MCF 10A (cell line): ENCODE measurements around the gene PRIMPOL. TPM values are rescaled to one million over a fixed set of nuclear protein-coding genes. Genes with fewer than 3 reads are reported as not detected.
"Not testable (repeated sequence)": the region's sequence is repeated elsewhere in the genome, so short reads cannot be mapped to it uniquely, and the experiment has no call there.

Experiments
- BruUV-seq: library from RNA; stranded (reverse); fragments of 400-500 nt; replicated peaks from 2 replicates; lab custom pipeline; 2021; lab: Mats Ljungman, UMichigan
- CTCF ChIA-PET: fragments of 300-600 bp; sonication (Branson Sonifier 250); formaldehyde crosslinking; extraction: SDS; loops from one replicate; lab custom pipeline; 2021; ENCODE audit warnings: antibody characterized with exemption, inconsistent platforms; lab: Yijun Ruan, JAX
- POLR2A ChIA-PET: fragments of 300-600, 350-650 bp; sonication (Branson Sonifier 250); formaldehyde crosslinking; extraction: SDS; loops from one replicate; lab custom pipeline; 2020; ENCODE audit warnings: antibody characterized with exemption, inconsistent platforms; lab: Yijun Ruan, JAX
- DNase-seq: peaks from one replicate; pipeline ENCODE4 v3.0.0-alpha.2; 2018; ENCODE audit not compliant: unreplicated experiment
- H3K27ac Mint-ChIP-seq: one replicate; pipeline ENCODE4 v1.8.0; 2022; ENCODE audit warnings: mild to moderate bottlenecking, low read depth, mixed read lengths; ENCODE audit not compliant: unreplicated experiment
- H3K27me3 Mint-ChIP-seq: one replicate; pipeline ENCODE4 v1.8.0; 2022; ENCODE audit warnings: mixed read lengths; ENCODE audit not compliant: insufficient read depth, unreplicated experiment
- H3K36me3 Mint-ChIP-seq: one replicate; pipeline ENCODE4 v1.8.0; 2022; ENCODE audit warnings: mild to moderate bottlenecking, moderate library complexity, mixed read lengths; ENCODE audit not compliant: insufficient read depth, unreplicated experiment
- H3K4me1 Mint-ChIP-seq: one replicate; pipeline ENCODE4 v1.8.0; 2022; ENCODE audit warnings: mixed read lengths; ENCODE audit not compliant: insufficient read depth, unreplicated experiment
- H3K4me3 Mint-ChIP-seq: one replicate; pipeline ENCODE4 v1.8.0; 2022; ENCODE audit warnings: mild to moderate bottlenecking, moderate library complexity, mixed read lengths; ENCODE audit not compliant: unreplicated experiment
- H3K9me3 Mint-ChIP-seq: one replicate; pipeline ENCODE4 v1.8.0; 2022; ENCODE audit warnings: mixed read lengths; ENCODE audit not compliant: unreplicated experiment
- intact Hi-C: fragments of 100-400 bp; cut with micrococcal nuclease; formaldehyde crosslinking; loops from 2 replicates; pipeline ENCODE4 v1.14.1; 2022
- total RNA-seq: library from RNA; stranded (reverse); gene quantifications from 2 replicates; pipeline ENCODE4 v1.2.3, GENCODE V29; 2022
- TF ChIP-seq, protein P1 (sequence below): fragments of 200-600 bp; IDR thresholded peaks from one replicate; pipeline ENCODE4 v1.8.0; 2022; ENCODE audit warnings: antibody characterized with exemption, mild to moderate bottlenecking; ENCODE audit not compliant: unreplicated experiment

PRIMPOL gene
- total RNA-seq, 1 experiment from 2014 or later = 19.2 TPM

DNA sequence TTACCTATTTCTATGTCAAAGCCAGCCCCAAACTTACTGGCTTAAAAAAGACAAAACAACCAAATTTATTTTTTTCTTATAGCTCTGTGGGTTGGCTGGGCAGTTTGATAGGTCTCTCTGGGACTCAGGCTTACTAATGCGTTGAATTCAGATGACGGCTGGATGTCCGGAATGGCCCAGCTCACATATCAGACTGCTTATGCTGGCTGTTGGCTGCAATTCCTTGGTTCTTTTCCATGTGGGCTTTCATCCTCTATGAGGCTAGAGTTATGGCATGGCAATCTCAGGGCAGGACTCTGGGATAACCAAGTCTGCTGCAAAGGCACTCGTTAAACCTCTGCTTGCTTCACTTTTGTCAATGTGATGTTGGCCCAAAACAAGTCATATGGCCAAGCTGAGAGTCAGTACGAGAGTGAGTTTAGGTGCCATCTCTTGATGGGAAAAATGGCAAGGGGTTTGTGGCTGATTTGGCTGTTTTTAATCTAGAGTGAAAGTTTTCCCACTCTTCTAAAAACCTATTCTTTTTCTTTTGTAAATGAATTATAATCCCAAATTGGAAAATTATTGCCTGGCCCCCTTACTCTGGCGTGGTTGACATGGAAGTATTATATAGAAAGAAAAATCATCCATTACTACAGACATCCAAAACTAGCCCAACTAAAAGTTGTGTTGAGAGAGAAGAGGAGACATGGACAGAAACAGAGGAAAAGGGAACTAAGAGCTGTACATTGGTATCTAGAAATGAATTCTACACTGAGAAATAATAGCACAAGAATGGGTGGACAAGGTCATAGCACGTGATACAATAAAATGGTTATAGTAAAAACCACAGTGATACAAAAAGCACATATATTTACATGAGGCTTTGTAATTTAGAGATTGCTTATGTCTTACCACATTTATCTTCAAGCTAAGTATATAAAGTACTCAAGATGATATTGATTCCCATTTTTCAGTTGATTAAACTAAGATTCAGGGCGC is 6.6 kb downstream of the PRIMPOL start:
- BruUV-seq = no TSS peak
- no peak overlapping the region for H3K27ac Mint-ChIP-seq
- no peak for DNase-seq
- ChIA-PET CTCF (interaction anchor here (0.6 kb wide), 1 partner anchor 200 kb away, joined by 4 read pairs; no protein-coding TSS in a partner anchor), POLR2A (interaction anchor here (1.4 kb wide), 1 partner anchor 15 kb away, joined by 4 read pairs; no protein-coding TSS in a partner anchor)
- no peaks in the 10 kb centered on the region for H3K27me3 Mint-ChIP-seq
- H3K36me3 Mint-ChIP-seq = peaks cover 45% of the 10 kb centered on the region
- H3K4me3 Mint-ChIP-seq = no peak overlapping the region
- intact Hi-C loops = no loop called here
- TF ChIP-seq, protein P1, sequence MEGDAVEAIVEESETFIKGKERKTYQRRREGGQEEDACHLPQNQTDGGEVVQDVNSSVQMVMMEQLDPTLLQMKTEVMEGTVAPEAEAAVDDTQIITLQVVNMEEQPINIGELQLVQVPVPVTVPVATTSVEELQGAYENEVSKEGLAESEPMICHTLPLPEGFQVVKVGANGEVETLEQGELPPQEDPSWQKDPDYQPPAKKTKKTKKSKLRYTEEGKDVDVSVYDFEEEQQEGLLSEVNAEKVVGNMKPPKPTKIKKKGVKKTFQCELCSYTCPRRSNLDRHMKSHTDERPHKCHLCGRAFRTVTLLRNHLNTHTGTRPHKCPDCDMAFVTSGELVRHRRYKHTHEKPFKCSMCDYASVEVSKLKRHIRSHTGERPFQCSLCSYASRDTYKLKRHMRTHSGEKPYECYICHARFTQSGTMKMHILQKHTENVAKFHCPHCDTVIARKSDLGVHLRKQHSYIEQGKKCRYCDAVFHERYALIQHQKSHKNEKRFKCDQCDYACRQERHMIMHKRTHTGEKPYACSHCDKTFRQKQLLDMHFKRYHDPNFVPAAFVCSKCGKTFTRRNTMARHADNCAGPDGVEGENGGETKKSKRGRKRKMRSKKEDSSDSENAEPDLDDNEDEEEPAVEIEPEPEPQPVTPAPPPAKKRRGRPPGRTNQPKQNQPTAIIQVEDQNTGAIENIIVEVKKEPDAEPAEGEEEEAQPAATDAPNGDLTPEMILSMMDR = no peak
- peaks cover 5% of the 10 kb centered on the region for H3K4me1 Mint-ChIP-seq
- no peaks in the 10 kb centered on the region for H3K9me3 Mint-ChIP-seq

GRCh38 chr4:184657144-184657543 is 7.6 kb downstream of the PRIMPOL start:
- no TSS peak for BruUV-seq
- Mint-ChIP-seq H3K27me3 (no peaks in the 10 kb centered on the region), H3K4me3 (no peak overlapping the region), H3K4me1 (peaks cover under 1% of the 10 kb centered on the region), H3K9me3 (no peaks in the 10 kb centered on the region), H3K36me3 (peaks cover 43% of the 10 kb centered on the region), H3K27ac (no peak overlapping the region)
- TF ChIP-seq, protein P1 = no peak
- no peak for DNase-seq
- CTCF ChIA-PET = interaction anchor here (0.7 to 0.9 kb wide), 2 partner anchors 154 to 1086 kb away, joined by 3 to 4 read pairs; no protein-coding TSS in a partner anchor
- intact Hi-C loops = no loop called here
- POLR2A ChIA-PET = interaction anchor here (0.7 to 1.4 kb wide), 3 partner anchors 14 to 59 kb away, joined by 3 to 4 read pairs (median 4); no protein-coding TSS in a partner anchor

DNA sequence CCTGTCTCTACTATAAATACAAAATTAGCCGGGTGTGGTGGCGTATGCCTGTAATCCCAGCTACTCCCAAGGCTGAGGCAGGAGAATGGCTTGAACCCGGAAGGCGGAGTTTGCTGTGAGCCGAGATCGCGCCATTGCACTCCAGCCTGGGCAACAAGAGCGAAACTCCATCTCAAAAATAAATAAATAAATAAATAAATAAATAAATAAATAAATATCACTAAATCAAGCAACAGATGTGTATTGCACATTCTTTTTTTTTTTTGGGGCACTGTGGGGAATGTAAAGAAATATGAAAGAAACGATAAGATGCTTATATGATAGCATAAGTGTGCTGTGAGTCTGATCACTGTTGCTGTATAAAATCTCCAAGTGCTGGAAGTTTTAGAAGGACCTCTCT is 8.3 kb downstream of the PRIMPOL start:
- H3K4me1 Mint-ChIP-seq, DNase-seq, H3K9me3 Mint-ChIP-seq, intact Hi-C loops, BruUV-seq, H3K27me3 Mint-ChIP-seq, H3K27ac Mint-ChIP-seq, H3K4me3 Mint-ChIP-seq: not testable (repeated sequence)
- H3K36me3 Mint-ChIP-seq = peaks cover 42% of the 10 kb centered on the region
- CTCF ChIA-PET = interaction anchor here (0.7 to 0.9 kb wide), 2 partner anchors 153 to 1085 kb away, joined by 3 to 4 read pairs; no protein-coding TSS in a partner anchor
- POLR2A ChIA-PET = interaction anchor here (0.7 to 1.4 kb wide), 2 partner anchors 13 to 60 kb away, joined by 3 to 4 read pairs; no protein-coding TSS in a partner anchor

- H3K27ac Mint-ChIP-seq = no peak overlapping the region
- intact Hi-C loops = no loop called here
- DNase-seq = no peak
- no peak overlapping the region for H3K4me3 Mint-ChIP-seq
- POLR2A ChIA-PET = interaction anchor here (1.4 kb wide), 1 partner anchor 12 kb away, joined by 4 read pairs; the partner anchor contains the start of genes CASP3 and PRIMPOL
- TF ChIP-seq, protein P1 = no peak
- H3K36me3 Mint-ChIP-seq = peaks cover 49% of the 10 kb centered on the region
- no peaks in the 10 kb centered on the region for H3K27me3 Mint-ChIP-seq
- CTCF ChIA-PET = no interaction called here
- H3K4me1 Mint-ChIP-seq = no peaks in the 10 kb centered on the region
- no TSS peak for BruUV-seq
- H3K9me3 Mint-ChIP-seq = no peaks in the 10 kb centered on the region
Observed at GRCh38 chr4:184660978-184661377, 11.4 kb downstream of the PRIMPOL start.
